Neural cell (in vitro differentiated cells): ENCODE measurements around the gene CADPS2. TPM values are rescaled to one million over a fixed set of nuclear protein-coding genes. Genes with fewer than 3 reads are reported as not detected.

Experiments
- H2AFZ ChIP-seq: fragments of 200-600, 300-800 bp; sonication (generic), shearing (Covaris generic); 2 replicates; pipeline ENCODE4 v1.6.0; 2014; ENCODE audit warnings: low read depth, mild to moderate bottlenecking, antibody characterized with exemption, low read length, moderate library complexity
- H3F3A ChIP-seq: fragments of 200-600 bp; shearing (Covaris generic); 2 replicates; pipeline ENCODE4 v1.6.1; 2016; ENCODE audit warnings: mild to moderate bottlenecking, moderate library complexity, mixed read lengths, antibody characterized with exemption, low read length; ENCODE audit not compliant: insufficient read depth, poor library complexity, severe bottlenecking
- H3K27ac ChIP-seq: fragments of 200-600, 300-800 bp; sonication (generic), shearing (Covaris generic); 2 replicates; pipeline ENCODE4 v1.5.1; 2014; ENCODE audit warnings: mild to moderate bottlenecking, low read length, moderate library complexity
- H3K27me3 ChIP-seq: fragments of 300-800, 200-600 bp; sonication (generic), shearing (Covaris generic); 2 replicates; pipeline ENCODE4 v1.6.0; 2014; ENCODE audit warnings: mild to moderate bottlenecking, low read depth, low read length, moderate library complexity; ENCODE audit not compliant: insufficient read depth
- H3K36me3 ChIP-seq: fragments of 300-800, 200-600 bp; sonication (generic), shearing (Covaris generic); 2 replicates; pipeline ENCODE4 v1.5.1; 2014; ENCODE audit warnings: mild to moderate bottlenecking, antibody characterized with exemption, low read length, moderate library complexity; ENCODE audit not compliant: insufficient read depth
- H3K4me2 ChIP-seq: fragments of 300-800, 200-600 bp; sonication (generic), shearing (Covaris generic); 2 replicates; pipeline ENCODE4 v1.6.0; 2014; ENCODE audit warnings: mild to moderate bottlenecking, low read length
- H3K4me3 ChIP-seq: fragments of 300-800, 200-600 bp; sonication (generic), shearing (Covaris generic); 2 replicates; pipeline ENCODE4 v1.5.1; 2014; ENCODE audit warnings: mild to moderate bottlenecking, low read length, moderate library complexity
- H3K79me2 ChIP-seq: fragments of 200-600 bp; shearing (Covaris generic); replicated peaks from 2 replicates; pipeline ENCODE4 v1.6.0; 2014; ENCODE audit warnings: mild to moderate bottlenecking, low read length, moderate library complexity; ENCODE audit not compliant: insufficient read depth
- H3K9ac ChIP-seq: fragments of 300-800, 200-600 bp; sonication (generic), shearing (Covaris generic); 2 replicates; pipeline ENCODE4 v1.6.1; 2016; ENCODE audit warnings: mild to moderate bottlenecking, low read length, mixed read lengths
- H3K9me2 ChIP-seq: fragments of 200-600 bp; shearing (Covaris generic); 2 replicates; pipeline ENCODE4 v1.6.1; 2016; ENCODE audit warnings: mild to moderate bottlenecking, low read length, mixed read lengths; ENCODE audit not compliant: insufficient read depth
- H3K9me3 ChIP-seq: fragments of 200-600, 300-800 bp; sonication (generic), shearing (Covaris generic); 2 replicates; pipeline ENCODE4 v1.6.1; 2016; ENCODE audit warnings: mild to moderate bottlenecking, mixed run types, low read length, moderate library complexity, mixed read lengths
- H4K20me1 ChIP-seq: fragments of 200-600 bp; shearing (Covaris generic); 2 replicates; pipeline ENCODE4 v1.6.1; 2016; ENCODE audit warnings: mild to moderate bottlenecking, mixed run types; ENCODE audit not compliant: insufficient read depth
- EP300 ChIP-seq: fragments of 450-650 bp; conservative IDR thresholded peaks from 2 replicates; pipeline ENCODE4 v1.6.1; 2014; ENCODE audit warnings: antibody characterized with exemption, mild to moderate bottlenecking, moderate library complexity; ENCODE audit not compliant: poor library complexity, severe bottlenecking
- EZH2 ChIP-seq: fragments of 200-600, 300-800 bp; shearing (Covaris generic), sonication (generic); IDR thresholded peaks from 2 replicates; pipeline ENCODE4 v1.6.1; 2014; ENCODE audit warnings: antibody characterized with exemption, low read length, borderline replicate concordance, mild to moderate bottlenecking; ENCODE audit not compliant: insufficient read depth, poor library complexity, severe bottlenecking
- MXI1 ChIP-seq: fragments of 450-650 bp; conservative IDR thresholded peaks from 2 replicates; pipeline ENCODE4 v1.6.1; 2014; ENCODE audit warnings: antibody characterized with exemption, mild to moderate bottlenecking; ENCODE audit not compliant: poor library complexity, severe bottlenecking
- POLR2AphosphoS5 ChIP-seq: IDR thresholded peaks from 2 replicates; pipeline ENCODE4 v1.6.1; 2012
- RAD21 ChIP-seq: fragments of 450-650 bp; conservative IDR thresholded peaks from 2 replicates; pipeline ENCODE4 v1.6.1; 2014; ENCODE audit warnings: antibody characterized with exemption, mild to moderate bottlenecking, moderate library complexity
- REST ChIP-seq: IDR thresholded peaks from 2 replicates; pipeline ENCODE4 v1.6.1; 2012; ENCODE audit warnings: borderline replicate concordance
- SMC3 ChIP-seq: fragments of 450-650 bp; conservative IDR thresholded peaks from 2 replicates; pipeline ENCODE4 v1.6.1; 2014; ENCODE audit warnings: antibody characterized with exemption, mild to moderate bottlenecking, moderate library complexity; ENCODE audit not compliant: poor library complexity
- TAF1 ChIP-seq: IDR thresholded peaks from 2 replicates; pipeline ENCODE4 v1.6.1; 2012; ENCODE audit warnings: low read depth
- polyA plus RNA-seq: library from polyadenylated mRNA; depleted of rRNA; stranded (reverse); fragments of >200 nt; gene quantifications from 2 replicates; pipeline ENCODE4 v1.2.3, GENCODE V29; 2014
- TF ChIP-seq, protein P1 (sequence below): fragments of 450-650 bp; IDR thresholded peaks from 2 replicates; pipeline ENCODE4 v1.5.1; 2014; ENCODE audit warnings: antibody characterized with exemption, mild to moderate bottlenecking, moderate library complexity; ENCODE audit not compliant: poor library complexity, severe bottlenecking

The CADPS2 gene
- polyA plus RNA-seq, 1 donor from 2014 or later: 5.9 TPM

- H3K27ac ChIP-seq: no peak overlapping the region
These were observed 428.9 kb downstream of the CADPS2 start for GRCh38 chr7:122457325-122457724.

GRCh38 chr7:122454776-122455507 lies 431.3 kb downstream of the CADPS2 start:
- no peak overlapping the region for H3K27ac ChIP-seq
- no peak overlapping the region for H3K4me2 ChIP-seq
- H3F3A ChIP-seq: no peaks in the 10 kb centered on the region
- no peaks in the 10 kb centered on the region for H3K79me2 ChIP-seq
- H3K9me2 ChIP-seq: no peaks in the 10 kb centered on the region
- no peak overlapping the region for H3K4me3 ChIP-seq
- H4K20me1 ChIP-seq: no peaks in the 10 kb centered on the region
- no peak overlapping the region for H2AFZ ChIP-seq
- H3K9ac ChIP-seq: no peak overlapping the region
- H3K36me3 ChIP-seq: no peaks in the 10 kb centered on the region
- no peaks in the 10 kb centered on the region for H3K9me3 ChIP-seq
- no peaks in the 10 kb centered on the region for H3K27me3 ChIP-seq
- no peak for TF ChIP-seq TAF1
- TF ChIP-seq REST: no peak
- TF ChIP-seq, protein P1, sequence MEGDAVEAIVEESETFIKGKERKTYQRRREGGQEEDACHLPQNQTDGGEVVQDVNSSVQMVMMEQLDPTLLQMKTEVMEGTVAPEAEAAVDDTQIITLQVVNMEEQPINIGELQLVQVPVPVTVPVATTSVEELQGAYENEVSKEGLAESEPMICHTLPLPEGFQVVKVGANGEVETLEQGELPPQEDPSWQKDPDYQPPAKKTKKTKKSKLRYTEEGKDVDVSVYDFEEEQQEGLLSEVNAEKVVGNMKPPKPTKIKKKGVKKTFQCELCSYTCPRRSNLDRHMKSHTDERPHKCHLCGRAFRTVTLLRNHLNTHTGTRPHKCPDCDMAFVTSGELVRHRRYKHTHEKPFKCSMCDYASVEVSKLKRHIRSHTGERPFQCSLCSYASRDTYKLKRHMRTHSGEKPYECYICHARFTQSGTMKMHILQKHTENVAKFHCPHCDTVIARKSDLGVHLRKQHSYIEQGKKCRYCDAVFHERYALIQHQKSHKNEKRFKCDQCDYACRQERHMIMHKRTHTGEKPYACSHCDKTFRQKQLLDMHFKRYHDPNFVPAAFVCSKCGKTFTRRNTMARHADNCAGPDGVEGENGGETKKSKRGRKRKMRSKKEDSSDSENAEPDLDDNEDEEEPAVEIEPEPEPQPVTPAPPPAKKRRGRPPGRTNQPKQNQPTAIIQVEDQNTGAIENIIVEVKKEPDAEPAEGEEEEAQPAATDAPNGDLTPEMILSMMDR: no peak
- no peak for TF ChIP-seq POLR2AphosphoS5
- TF ChIP-seq EP300: no peak
- no peak for TF ChIP-seq MXI1
- no peak for TF ChIP-seq RAD21

More at GRCh38 chr7:122457325-122457724, 428.9 kb downstream of the CADPS2 start:
- no peaks in the 10 kb centered on the region for H3F3A ChIP-seq
- H2AFZ ChIP-seq: no peak overlapping the region
- H4K20me1 ChIP-seq: no peaks in the 10 kb centered on the region
- H3K79me2 ChIP-seq: no peaks in the 10 kb centered on the region
- no peak overlapping the region for H3K4me3 ChIP-seq
- H3K9me3 ChIP-seq: no peaks in the 10 kb centered on the region
- no peaks in the 10 kb centered on the region for H3K36me3 ChIP-seq
- H3K4me2 ChIP-seq: no peak overlapping the region
- no peak overlapping the region for H3K9ac ChIP-seq
- no peaks in the 10 kb centered on the region for H3K27me3 ChIP-seq
- H3K9me2 ChIP-seq: no peaks in the 10 kb centered on the region
- TF ChIP-seq POLR2AphosphoS5 (no peak), MXI1 (no peak), SMC3 (no peak), REST (no peak), EZH2 (no peak), TAF1 (no peak), RAD21 (no peak), EP300 (no peak)
- TF ChIP-seq, protein P1: no peak
